Naive B cell (primary cell): Measurements from ENCODE around the gene CAMK1D. TPM values are rescaled to one million over a fixed set of nuclear protein-coding genes. Genes with fewer than 3 reads are reported as not detected.
A peak's percentile ranks its signal among the peaks of the same experiment; 100 is the strongest.

Experiments
- ATAC-seq, 2 donors: fragments of 150-1000 bp; cut with Tn5 transposase; 2 replicates each; pipeline ENCODE4 v1.10.0; 2021; ENCODE audit warnings: low read depth in 2 of 2, mild to moderate bottlenecking in 2 of 2, moderate library complexity in 2 of 2
- DNase-seq: peaks from one replicate; pipeline ENCODE4 v3.0.0; 2022
- H3K27ac Mint-ChIP-seq, 6 donors: one replicate each; pipeline ENCODE4 v1.8.0; 2020 to 2022; ENCODE audit warnings: mild to moderate bottlenecking in 6 of 6, mixed read lengths in 6 of 6, moderate library complexity in 5 of 6, inconsistent platforms in 2 of 6
- H3K27me3 Mint-ChIP-seq, 3 donors: one replicate each; pipeline ENCODE4 v1.8.0; 2021 to 2022; ENCODE audit warnings: mixed read lengths in 3 of 3, mild to moderate bottlenecking in 1 of 3
- H3K36me3 Mint-ChIP-seq, 2 donors: one replicate each; pipeline ENCODE4 v1.8.0; 2020 to 2022; ENCODE audit warnings: mixed read lengths in 2 of 2, inconsistent platforms in 1 of 2, mild to moderate bottlenecking in 1 of 2
- H3K4me1 Mint-ChIP-seq, 3 donors: one replicate each; pipeline ENCODE4 v1.8.0; 2020 to 2022; ENCODE audit warnings: mixed read lengths in 3 of 3, inconsistent platforms in 1 of 3, mild to moderate bottlenecking in 1 of 3, moderate library complexity in 1 of 3
- H3K4me3 Mint-ChIP-seq, 8 donors: one replicate each; pipeline ENCODE4 v1.8.0; 2020 to 2022; ENCODE audit warnings: mild to moderate bottlenecking in 8 of 8, mixed read lengths in 8 of 8, moderate library complexity in 8 of 8, inconsistent platforms in 2 of 8
- H3K9me3 Mint-ChIP-seq, 7 donors: one replicate each; pipeline ENCODE4 v1.8.0; 2020 to 2022; ENCODE audit warnings: mixed read lengths in 7 of 7, mild to moderate bottlenecking in 5 of 7, inconsistent platforms in 2 of 7, moderate library complexity in 1 of 7
- polyA plus RNA-seq, 6 donors: library from polyadenylated mRNA; unstranded; fragments of 300-500 nt; fragmentation: Illumina TruSeq; gene quantifications; one replicate each; pipeline ENCODE4 v1.2.3, GENCODE V29; 2021; ENCODE audit warnings: low read depth in 6 of 6

The CAMK1D gene
- polyA plus RNA-seq, 6 donors from 2014 or later = 12.2 to 54.1 (median 35.6) TPM

DNA sequence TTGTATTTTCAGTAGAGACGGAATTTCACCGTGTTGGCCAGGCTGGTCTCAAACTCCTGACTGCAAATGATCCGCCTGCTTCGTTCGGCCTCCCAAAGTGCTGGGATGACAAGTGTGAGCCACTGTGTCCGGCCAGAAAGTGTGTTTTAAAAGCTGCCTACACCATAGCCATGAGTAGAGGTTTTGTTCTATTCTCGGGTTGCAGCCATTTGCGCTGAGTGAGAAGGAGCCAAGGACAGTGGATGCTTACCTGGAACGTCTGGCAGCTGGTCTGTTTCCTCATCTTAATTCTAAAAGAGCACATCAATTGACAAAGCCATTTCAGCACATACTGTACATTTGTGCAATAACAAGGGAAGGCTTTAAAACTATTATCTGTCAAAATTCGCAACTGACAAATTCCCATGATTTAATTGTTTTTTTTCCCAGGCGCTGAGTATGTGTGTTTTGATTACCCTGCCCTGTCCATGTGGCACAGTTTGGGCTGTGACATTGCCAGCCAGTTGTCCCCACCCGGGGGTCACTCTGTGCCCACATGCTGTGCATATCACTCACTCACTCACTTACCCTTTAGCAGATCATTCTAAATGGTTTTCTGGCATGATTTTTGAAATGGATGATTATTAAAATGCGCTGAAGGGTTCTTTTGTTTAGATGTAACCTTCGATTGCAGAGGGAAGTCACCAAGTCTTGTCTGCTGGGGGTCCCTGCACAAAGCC, 400.6 kb downstream of the CAMK1D start:
- Mint-ChIP-seq H3K4me3 (no peak overlapping the region), H3K4me1 (peaks cover 16 to 29% (median 29%) of the 10 kb centered on the region in 3 donors)

DNA sequence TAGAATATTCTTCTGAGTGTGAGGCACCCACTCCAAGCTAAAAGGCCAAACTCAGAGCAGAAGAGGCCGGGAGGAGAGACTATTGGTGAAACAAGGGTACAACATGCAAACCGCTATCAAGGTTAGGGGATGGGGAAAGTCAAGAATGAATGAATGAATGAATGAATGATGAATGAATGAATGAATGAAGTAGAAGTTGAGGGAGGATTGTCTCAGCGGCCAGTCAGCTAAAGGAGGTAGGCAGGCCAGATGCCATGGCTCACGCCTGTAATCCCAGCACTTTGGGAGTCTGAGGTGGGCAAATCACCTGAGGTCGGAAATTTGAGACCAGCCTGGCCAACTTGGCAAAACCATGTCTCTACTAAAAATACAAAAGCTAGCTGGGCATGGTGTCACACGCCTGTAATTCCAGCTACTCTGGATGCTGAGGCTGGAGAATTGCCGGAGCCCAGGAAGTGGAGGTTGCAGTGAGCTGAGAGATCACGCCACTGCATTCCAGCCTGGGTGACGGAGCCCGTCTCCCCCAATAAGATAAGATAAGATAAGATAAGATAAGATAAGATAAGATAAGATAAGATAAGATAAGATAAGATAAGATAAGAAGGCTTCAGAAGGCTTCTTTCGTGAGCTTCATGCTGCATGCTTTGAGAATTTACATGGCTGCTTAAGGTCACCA, 401.3 kb downstream of the CAMK1D start:
- DNase-seq = no peak
- no peak for ATAC-seq
- no peak overlapping the region for H3K4me3 Mint-ChIP-seq
- peak overlapping the region in 3 of 6 donors; percentile 53 to 96 (median 82) for H3K27ac Mint-ChIP-seq
- peaks cover 15 to 33% (median 32%) of the 10 kb centered on the region in 3 donors for H3K4me1 Mint-ChIP-seq
- H3K36me3 Mint-ChIP-seq = peaks cover 5 to 13% of the 10 kb centered on the region in 2 donors
- H3K9me3 Mint-ChIP-seq = no peaks in the 10 kb centered on the region
- no peaks in the 10 kb centered on the region for H3K27me3 Mint-ChIP-seq

More for the DNA sequence above, 400.6 kb downstream of the CAMK1D start:
- no peaks in the 10 kb centered on the region for H3K27me3 Mint-ChIP-seq
- peak overlapping the region in 3 of 6 donors; percentile 53 to 96 (median 80) for H3K27ac Mint-ChIP-seq
- H3K36me3 Mint-ChIP-seq = peaks cover 5 to 13% of the 10 kb centered on the region in 2 donors
- no peak for ATAC-seq
- DNase-seq = no peak
- no peaks in the 10 kb centered on the region for H3K9me3 Mint-ChIP-seq

DNA sequence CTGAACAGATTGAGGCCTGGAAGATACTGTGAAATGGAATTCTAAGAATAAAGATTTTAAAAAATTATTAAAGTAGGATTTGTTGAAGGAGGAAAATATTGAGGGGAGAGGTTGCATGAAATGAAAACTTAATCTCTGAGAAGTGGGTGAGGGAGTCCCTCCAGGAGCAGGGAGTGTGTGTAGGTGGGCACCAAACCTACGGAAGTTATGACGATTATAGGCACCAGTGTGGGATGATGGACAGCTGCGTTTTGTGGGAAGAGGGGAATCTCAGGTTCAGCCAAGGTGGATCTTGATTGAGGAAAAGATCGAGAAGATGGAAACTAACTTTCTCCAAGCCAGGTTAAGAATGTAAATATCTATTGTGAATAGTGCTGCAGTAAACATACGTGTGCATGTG, 405.7 kb downstream of the CAMK1D start:
- no peaks in the 10 kb centered on the region for H3K9me3 Mint-ChIP-seq
- ATAC-seq (no peak), DNase-seq (no peak)
- H3K27ac Mint-ChIP-seq = peak overlapping the region in 1 of 6 donors; percentile 72
- H3K4me1 Mint-ChIP-seq = peaks cover 10 to 31% (median 26%) of the 10 kb centered on the region in 3 donors
- H3K27me3 Mint-ChIP-seq = no peaks in the 10 kb centered on the region
- H3K36me3 Mint-ChIP-seq = peaks cover 5% of the 10 kb centered on the region in 2 donors
- no peak overlapping the region for H3K4me3 Mint-ChIP-seq

DNA sequence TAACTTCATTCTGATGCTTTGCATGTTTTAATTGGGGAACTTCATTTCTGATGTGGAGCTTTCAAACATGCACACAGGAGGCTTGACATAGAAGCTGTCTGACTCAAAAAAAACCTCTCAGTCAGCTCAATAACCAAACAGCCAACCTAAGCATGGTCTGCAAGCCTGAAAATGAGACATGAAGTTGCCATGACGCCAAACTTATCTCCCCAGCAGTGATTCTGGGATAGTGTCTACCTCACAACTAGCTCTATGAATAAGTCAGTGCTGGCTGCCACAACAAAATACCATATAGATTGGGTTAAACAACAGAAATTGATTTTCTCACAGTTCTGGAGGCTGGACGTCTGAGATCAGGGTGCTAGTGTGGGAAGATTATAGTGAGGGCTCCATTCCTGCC, 408.0 kb downstream of the CAMK1D start:
- DNase-seq (no peak), ATAC-seq (no peak)
- H3K4me3 Mint-ChIP-seq = no peak overlapping the region
- peaks cover 14 to 17% of the 10 kb centered on the region in 2 donors for H3K36me3 Mint-ChIP-seq
- H3K4me1 Mint-ChIP-seq = peaks cover 8 to 28% (median 26%) of the 10 kb centered on the region in 3 donors
- no peaks in the 10 kb centered on the region for H3K27me3 Mint-ChIP-seq
- no peaks in the 10 kb centered on the region for H3K9me3 Mint-ChIP-seq
- peak overlapping the region in 3 of 6 donors; percentile 37 to 87 (median 78) for H3K27ac Mint-ChIP-seq

DNA sequence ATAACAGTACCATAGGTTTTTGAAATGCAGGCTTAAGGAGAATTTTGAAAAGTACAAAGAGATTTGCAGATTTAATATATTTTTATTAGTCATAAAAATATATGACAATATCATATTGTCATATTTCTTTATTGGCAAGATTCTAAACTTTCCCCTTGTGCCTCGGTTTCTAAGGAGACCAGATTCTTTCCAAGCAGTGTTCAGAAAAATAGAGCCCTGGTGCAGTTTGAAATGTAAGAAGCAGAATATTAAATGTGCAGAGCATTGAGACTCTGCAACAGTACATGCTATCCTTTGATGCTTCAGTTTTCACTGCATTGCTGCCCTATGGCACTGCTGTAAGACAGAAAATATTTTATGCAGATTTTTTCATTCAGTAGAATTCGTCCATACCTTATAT, 408.9 kb downstream of the CAMK1D start:
- H3K36me3 Mint-ChIP-seq = peaks cover 16 to 26% of the 10 kb centered on the region in 2 donors
- peak overlapping the region in 1 of 6 donors; percentile 63 for H3K27ac Mint-ChIP-seq
- H3K27me3 Mint-ChIP-seq = no peaks in the 10 kb centered on the region
- H3K4me3 Mint-ChIP-seq = no peak overlapping the region
- DNase-seq (no peak), ATAC-seq (no peak)
- no peaks in the 10 kb centered on the region for H3K9me3 Mint-ChIP-seq
- peaks cover 8 to 28% (median 26%) of the 10 kb centered on the region in 3 donors for H3K4me1 Mint-ChIP-seq

DNA sequence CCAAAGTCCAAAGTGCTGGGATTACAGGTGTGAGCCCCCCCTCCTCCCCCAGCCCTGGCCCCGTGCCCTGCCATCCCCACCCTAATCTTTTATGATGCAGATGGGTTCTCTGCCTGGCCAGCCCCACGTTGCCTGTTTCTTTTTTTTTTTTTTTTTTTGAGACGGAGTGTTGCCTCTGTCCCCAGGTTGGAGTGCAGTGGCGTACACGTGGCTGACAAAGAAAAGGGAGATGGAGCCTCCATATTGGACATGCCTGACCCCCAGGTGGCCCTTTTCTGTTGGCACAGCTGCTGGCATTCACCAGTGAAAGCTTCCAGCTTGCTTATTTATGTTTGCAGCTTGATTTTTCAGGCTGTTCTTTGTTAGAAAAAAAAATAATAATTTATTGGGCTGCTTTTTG, 416.9 kb downstream of the CAMK1D start:
- H3K4me3 Mint-ChIP-seq = no peak overlapping the region
- H3K36me3 Mint-ChIP-seq = peaks cover 28 to 37% of the 10 kb centered on the region in 2 donors
- DNase-seq (no peak), ATAC-seq (no peak)
- no peaks in the 10 kb centered on the region for H3K27me3 Mint-ChIP-seq
- no peak overlapping the region for H3K27ac Mint-ChIP-seq
- H3K4me1 Mint-ChIP-seq = peaks cover 3 to 16% (median 7%) of the 10 kb centered on the region in 3 donors
- H3K9me3 Mint-ChIP-seq = no peaks in the 10 kb centered on the region

DNA sequence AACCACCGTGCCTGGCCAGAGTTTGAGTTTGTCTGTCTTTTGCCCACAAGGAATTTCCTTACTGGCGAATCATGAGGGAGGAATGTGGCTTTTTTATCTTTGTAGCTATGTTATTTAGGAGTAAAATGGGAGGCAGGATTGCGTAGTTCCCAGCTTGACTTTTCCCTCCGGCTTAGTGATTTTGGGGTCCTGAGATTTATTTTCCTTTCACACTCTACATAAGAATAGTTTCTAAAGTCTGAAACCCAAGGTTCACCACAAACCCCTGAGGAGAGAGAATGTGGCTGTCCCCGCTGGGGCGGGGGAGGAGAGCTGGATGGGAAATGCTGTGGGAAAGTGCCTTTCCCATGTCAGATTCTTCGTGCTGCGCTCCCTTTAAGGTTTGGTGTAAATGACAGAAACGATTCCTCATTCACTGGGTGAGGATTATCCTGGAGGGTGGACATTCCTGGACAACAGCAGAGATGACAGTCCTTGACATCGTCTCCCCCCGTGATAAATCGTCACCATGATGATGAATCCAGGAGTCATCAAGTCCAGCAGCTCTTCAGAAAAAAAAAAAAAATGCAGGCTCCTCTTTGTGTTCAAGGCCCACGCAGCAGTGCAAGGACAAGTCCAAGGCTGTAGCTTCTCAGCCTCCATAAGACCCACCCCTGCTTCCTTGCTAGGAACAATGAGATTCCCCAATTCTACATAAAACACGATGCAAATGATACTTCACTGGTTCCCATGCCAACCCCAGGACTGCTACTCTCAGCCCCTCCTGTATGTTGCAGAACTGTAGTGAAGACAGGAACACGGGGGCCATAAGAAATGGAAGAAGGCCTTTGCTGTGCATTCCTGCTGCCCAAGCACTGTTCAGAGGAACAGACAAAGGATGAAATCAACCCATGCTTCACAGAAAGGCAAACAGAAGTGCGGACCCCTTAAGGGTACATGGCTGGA, 419.1 kb downstream of the CAMK1D start:
- Mint-ChIP-seq H3K27ac (peak overlapping the region in 2 of 6 donors; percentile 3 to 70), H3K4me1 (peaks cover 16 to 26% (median 23%) of the 10 kb centered on the region in 3 donors), H3K9me3 (no peaks in the 10 kb centered on the region), H3K36me3 (peaks cover 15 to 21% of the 10 kb centered on the region in 2 donors), H3K4me3 (no peak overlapping the region), H3K27me3 (no peaks in the 10 kb centered on the region)
- DNase-seq = no peak
- no peak for ATAC-seq

DNA sequence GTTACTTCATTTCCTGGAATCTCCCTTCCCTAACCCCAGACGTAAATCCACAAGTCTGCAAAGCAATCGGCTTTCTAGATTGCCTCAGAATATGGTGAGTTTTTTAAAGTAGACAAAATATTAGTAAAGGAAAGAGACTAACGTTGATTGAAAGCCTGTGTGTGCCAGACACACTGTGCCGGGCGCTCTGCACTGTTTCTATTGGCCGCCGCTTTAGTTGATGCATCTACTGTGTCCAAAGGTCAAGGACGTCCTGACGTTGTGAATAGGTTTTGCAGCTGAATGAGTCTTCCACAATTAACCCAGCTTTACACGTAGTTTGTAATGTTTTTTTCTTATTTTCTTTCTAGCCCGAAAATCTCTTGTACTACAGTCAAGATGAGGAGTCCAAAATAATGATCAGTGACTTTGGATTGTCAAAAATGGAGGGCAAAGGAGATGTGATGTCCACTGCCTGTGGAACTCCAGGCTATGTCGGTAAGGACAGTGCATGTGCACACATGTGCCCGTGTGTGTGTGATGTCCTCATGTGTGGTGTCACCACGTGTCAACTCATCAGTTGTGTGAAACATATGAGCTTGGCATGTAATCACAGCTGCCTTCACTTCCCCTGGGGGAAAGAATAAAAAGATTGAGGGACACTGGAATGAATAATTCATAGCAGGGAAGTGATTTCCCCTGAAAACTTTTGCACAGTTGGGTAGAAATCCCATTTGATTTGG, 420.1 kb downstream of the CAMK1D start:
- H3K36me3 Mint-ChIP-seq = peaks cover 15 to 21% of the 10 kb centered on the region in 2 donors
- no peak overlapping the region for H3K4me3 Mint-ChIP-seq
- H3K4me1 Mint-ChIP-seq = peaks cover 21 to 32% (median 28%) of the 10 kb centered on the region in 3 donors
- no peak for ATAC-seq
- H3K27ac Mint-ChIP-seq = peak overlapping the region in 1 of 6 donors; percentile 4
- no peaks in the 10 kb centered on the region for H3K9me3 Mint-ChIP-seq
- H3K27me3 Mint-ChIP-seq = no peaks in the 10 kb centered on the region
- no peak for DNase-seq

DNA sequence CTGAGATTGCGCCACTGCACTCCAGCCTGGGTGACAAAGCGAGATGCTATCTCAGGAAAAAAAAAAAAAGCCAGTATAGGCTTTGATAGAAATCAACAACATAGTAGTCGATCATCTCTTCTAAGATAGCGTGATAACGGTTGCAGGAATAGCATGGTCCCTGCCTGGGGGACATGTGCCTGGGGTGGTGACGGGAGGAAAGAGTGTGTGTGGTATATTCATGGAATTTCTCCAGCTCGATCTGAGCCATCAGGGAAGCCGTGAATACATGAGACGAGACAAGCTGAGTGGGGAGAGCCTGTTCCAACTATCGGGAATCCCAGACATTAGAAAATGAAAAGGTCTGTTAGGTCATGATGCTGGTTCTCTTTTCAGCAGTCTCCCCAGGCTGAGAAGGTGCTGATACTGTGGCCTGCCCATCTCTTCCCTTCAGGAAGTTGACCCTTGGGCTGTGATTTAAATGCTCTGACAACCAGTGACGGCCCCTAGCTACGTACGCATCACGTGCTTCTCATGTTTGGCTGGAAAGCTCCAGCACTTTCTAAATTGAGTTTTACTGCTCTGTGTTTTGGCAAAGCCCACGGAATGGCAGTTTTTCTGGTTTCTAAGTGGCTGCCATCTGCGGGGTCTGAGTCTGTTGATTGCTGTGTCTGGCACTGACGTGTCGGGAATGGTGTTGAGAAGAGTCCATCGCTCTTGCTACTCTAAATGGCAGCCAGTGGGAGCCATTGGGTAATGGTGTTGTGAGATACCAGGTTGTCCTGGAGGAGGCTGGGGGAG, 422.8 kb downstream of the CAMK1D start:
- H3K4me3 Mint-ChIP-seq = no peak overlapping the region
- DNase-seq = no peak
- peak overlapping the region in 4 of 6 donors; percentile 11 to 94 (median 58) for H3K27ac Mint-ChIP-seq
- H3K36me3 Mint-ChIP-seq = peaks cover 15 to 28% of the 10 kb centered on the region in 2 donors
- ATAC-seq = no peak
- H3K27me3 Mint-ChIP-seq = no peaks in the 10 kb centered on the region
- no peaks in the 10 kb centered on the region for H3K9me3 Mint-ChIP-seq
- peaks cover 25 to 42% (median 31%) of the 10 kb centered on the region in 3 donors for H3K4me1 Mint-ChIP-seq

DNA sequence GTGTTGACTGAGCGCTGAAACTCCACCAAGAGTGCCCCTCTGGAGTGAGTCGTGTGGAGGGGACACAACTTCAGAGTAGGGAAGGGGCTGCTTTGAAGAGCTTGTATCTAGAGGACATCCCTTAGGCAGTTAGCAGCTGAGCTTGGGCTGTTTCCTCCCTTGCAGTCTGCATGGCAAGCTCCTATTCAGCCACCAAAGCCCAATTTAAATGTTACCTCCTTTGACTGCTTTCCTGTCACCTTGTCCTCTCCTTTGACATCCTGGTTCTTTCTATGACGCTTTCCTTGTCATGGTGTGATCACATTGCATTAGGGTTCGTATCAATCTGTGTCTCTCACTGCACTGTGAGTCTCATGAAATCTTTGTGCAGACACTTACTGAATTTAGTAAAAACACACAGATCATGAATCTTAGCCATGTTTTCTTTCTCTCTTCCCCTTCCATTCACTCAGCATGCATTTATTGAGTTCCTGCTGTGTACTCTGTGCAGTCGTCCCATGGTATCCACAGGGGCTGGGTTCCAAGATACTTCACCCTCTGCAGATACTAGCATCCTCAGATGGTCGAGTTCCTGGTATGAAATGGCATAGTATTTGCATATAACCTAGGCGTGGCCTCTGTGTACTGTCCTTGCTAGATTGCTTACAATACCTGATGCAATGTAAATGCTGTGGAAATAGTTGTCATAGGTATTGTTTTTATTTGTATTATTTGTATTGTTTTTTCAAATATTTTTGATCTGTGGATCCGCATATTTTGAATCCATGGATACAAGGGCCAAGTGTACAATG, 423.6 kb downstream of the CAMK1D start:
- H3K4me3 Mint-ChIP-seq = peak overlapping the region in 1 of 8 donors; percentile 30
- DNase-seq (no peak), ATAC-seq (no peak)
- H3K4me1 Mint-ChIP-seq = peaks cover 27 to 42% (median 27%) of the 10 kb centered on the region in 3 donors
- H3K27ac Mint-ChIP-seq = peak overlapping the region in 3 of 6 donors; percentile 11 to 94 (median 69)
- H3K9me3 Mint-ChIP-seq = no peaks in the 10 kb centered on the region
- no peaks in the 10 kb centered on the region for H3K27me3 Mint-ChIP-seq
- H3K36me3 Mint-ChIP-seq = peaks cover 15 to 24% of the 10 kb centered on the region in 2 donors

DNA sequence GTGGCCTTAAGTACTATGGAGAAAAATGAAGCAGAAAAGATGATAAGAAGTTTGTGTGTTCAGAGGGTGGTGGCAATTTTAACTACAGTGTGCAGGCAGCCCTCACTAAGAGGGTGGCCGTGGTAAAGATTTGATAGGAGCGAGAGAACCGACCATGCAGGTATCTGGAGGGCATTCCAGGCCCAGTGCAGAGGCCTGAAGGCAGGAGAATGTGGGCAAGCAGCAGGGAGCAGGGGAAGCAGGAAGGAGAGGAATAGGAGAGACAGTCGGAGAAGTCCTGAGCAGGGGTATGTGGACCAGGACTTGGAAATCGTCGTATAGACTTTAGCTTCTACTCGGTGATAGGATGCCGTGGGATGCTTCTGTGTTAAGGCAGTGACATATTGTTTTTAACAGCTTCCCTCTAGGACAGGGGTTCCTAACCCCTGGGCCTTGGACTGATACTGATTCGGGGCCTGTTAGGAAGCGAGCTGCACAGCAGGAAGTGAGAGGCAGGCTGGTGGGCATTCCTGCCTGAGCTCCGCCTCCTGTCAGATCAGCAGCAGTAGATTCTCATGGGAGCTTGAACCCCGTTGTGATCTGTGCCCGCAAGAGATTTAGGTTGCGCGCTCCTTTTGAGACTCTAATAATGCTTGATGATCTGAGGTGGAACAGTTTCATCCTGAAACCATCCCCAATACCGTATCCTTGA, 425.0 kb downstream of the CAMK1D start:
- Mint-ChIP-seq H3K36me3 (peaks cover 15 to 27% of the 10 kb centered on the region in 2 donors), H3K9me3 (no peaks in the 10 kb centered on the region), H3K27me3 (no peaks in the 10 kb centered on the region), H3K27ac (peak overlapping the region; percentile 2 to 87 (median 60)), H3K4me1 (peaks cover 27 to 42% (median 31%) of the 10 kb centered on the region in 3 donors), H3K4me3 (peak overlapping the region in 1 of 8 donors; percentile 48)
- ATAC-seq = no peak
- DNase-seq = no peak
